Measurements from ENCODE around the gene SLC1A3.

The SLC1A3 gene

DNA sequence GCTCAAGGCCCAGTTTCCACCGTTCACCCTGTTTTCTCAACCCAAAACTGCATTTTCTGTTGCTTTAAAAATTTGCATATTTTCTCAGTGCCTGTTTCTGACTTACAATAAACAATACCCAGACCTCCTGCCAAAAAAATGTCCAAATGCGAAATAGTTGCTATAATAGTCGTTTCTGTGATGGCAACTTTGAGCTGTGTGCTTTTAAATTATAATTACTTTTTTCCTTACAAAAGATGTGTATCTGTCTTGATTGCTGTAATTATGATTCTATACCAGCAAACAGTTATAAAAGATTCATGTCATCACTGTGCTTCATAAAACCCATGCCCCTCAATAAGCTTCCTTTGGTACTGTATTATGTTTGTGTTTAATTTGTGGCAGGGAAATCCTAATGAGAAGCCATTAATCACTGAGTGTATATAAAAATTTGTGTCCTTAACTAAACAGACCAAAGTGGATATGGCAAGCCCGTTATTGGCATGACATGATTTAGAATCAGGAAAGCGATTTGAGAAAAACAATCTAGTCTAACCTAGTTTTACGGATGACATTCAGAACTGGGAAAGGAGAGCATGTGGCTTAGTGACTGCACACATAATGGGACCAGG, 5.4 kb upstream of the SLC1A3 start:
- DNase-seq: no peak

DNA sequence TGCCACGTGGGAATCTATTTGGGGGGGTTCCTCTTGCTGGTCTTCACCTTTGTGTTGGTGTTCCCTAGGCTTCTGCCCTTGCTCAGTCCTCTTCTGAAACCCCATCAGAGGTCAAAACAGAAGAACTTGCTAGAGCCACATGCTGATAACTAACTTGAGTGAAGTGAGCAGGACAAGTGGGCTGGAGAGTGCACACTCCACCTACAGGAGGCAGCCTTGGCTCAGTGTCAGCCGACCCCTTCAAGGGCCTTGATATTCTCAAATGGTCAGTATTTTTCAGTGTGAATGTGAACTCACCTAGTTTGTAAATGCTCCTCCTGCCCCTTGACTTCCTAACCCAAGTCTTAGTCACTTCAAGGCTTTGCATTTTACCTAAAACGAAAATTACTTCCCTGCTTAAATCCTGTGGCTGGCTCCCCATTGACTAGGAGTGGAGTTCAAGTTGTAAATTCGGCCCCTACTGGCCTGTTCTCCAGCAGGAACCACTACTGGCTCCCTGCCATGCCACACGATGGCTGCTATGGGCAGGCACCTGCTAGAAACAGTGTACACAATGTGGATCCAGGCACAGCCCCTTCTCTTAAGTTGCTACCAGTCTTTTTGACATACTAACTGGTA, 3.6 kb upstream of the SLC1A3 start:
- no peak for DNase-seq

DNA sequence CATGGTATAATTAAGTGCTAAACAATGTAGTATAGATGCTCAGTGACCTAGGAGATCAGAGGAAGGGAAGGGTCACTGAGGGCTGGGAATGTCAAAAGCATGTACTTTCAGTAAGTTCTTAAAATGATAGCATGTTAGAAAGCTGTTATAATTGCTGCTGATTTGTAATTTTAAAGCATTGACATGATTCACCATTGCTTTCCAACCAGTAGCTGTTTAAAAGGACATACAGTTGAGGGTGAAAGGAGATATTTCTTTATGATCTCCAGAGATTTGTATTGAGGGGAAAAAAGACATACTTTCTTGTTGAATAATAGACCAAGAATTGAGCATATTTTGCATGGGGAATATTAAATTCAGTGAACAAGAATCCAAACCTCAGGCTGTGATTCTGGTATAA, 1.2 kb upstream of the SLC1A3 start:
- no peak for DNase-seq

DNA sequence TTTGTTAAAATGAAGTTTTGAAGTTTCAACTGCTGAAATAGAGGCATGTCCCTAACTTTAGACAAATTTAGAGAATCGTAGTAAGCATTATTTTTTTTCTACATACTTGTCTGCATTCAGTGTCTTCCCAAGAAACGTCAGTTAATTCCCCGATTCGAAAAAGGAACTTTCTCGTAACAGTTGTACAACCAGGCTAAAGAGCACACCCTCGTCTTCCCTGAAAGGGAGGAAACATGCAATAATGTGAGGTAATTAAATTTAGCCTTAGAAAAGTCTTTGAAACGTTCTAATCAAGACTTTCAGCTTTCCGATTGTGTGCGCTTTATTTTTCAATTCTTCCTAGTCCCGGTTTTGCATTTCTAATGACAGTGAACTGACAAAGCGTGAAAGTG, 374 bp upstream of the SLC1A3 start:
- DNase-seq: no peak

DNA sequence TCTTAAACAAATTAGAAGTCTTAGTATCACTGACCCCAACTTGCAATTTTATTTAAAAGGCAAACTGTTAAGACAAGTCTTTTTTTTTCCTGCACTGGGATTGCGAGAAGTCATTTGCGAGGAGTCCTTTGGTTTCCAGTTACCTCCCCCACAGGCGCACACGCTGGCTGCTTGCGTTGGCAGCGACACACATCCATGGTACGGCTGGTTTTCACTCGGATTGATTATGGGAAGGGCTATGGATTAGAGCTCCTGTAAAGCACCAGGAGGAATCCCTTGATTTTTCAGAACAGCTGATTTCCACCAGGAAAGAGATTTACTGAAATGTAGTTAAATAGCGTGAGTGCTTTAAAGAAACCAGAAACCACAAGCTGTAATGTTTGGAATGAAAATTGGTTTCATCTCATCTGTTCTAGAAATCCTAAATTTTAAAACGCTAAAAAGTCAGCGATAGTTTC, 737 bp downstream of the SLC1A3 start:
- DNase-seq: peak; percentile 41 to 58

DNA sequence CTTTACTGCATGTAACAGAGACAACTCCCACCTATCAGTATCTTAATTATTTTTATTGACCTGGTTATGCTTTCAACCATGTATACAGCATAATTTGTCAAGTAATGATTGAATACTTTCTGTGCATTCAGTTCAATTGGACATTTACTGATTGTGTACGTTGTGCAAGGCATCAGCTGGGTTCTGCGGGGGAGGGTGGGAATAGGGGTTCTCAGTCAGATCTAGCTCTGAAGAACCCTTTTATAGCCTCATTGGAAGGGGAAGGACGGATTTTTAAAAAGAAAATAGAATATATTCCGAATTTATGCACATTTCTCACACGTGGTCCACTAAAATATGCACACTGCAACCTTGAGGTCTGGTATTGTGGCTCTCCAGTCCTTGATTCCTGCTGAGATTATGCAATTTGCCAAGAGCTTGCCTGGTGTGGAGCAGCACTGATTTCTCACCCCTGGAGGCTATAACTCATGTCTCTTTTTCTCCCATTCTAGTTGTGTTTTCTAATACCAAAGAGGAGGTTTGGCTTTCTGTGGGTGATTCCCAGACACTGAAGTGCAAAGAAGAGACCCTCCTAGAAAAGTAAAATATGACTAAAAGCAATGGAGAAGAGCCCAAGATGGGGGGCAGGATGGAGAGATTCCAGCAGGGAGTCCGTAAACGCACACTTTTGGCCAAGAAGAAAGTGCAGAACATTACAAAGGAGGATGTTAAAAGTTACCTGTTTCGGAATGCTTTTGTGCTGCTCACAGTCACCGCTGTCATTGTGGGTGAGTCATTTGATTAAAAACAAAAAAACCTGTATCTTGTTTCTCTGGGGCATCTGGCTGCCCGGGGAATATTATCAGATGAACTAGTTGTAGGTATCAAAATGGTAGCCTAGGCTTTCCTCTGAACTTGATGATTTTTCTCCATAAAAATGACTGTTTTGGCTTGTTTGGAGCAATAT, 1.7 kb downstream of the SLC1A3 start:
- DNase-seq: no peak

DNA sequence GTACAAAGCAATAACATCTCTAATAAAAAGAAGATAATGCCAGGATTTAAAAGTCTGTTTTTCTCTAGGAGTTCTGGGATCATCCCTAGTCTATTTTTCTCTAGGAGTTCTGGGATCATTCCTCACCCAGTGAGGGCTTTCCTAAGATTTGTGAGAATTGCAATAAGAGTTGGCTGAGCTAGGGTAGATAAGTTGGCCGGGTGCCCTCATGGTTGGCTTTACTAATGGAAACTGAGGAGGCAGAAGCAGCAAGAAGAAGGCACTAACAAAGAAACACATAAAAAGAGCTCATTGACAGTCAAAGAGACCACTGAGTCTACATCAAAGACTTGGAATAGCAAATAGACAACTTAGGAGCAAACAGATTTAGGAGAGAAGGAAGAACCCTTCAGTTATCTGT, 4.2 kb downstream of the SLC1A3 start:
- no peak for DNase-seq

DNA sequence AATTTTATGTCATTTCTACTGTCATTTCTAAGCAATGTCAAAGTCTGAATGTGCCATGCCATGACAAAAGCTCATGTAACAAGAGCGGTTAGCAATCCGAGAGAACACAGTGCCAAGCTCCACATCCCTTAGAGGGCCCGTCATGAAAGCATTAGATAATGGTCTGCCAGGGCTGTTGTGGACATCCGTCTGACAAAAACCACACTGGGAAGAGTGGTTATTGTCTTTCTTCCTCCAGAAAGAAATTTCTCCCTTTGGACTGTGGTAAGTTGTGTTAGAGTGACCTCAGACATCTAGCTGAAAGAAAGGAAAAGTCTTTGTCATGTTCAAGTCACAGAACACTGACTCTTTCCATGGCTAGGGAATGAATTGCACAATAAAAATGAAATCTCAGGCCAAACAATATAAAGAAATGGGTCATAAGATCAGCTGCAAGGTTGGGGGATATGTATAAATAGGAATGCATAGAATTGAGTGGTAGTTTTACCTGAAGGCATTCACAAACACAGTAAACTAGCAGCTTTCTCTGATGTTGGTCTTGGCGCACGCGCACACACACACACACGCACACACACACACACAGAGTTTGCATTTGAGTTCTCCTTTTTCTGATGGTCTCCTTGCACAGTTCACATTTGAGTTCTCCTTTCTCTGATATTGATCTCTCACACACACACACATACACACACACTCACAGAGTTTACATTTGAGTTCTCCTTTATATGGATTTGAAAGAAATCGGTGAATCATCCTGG, 5.3 kb downstream of the SLC1A3 start:
- DNase-seq: no peak

DNA sequence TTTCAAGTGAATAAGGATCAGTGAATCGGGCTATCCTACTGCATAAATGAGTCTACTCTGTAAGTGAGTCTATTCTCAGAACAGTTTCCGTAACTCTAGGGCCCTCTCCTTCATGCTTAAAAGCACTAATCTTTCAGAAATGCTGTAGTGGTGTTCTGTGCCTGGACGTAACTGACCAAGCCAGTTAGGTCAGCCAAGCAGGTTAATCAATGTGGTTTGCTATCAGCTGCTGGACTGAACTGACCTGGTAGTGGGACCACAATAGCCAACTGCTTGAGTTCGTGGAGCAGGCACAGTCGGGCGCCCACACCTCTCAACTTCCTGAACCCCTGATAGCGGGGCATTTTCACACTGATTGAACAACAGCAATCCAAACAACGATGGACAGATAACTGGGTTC, 6.8 kb downstream of the SLC1A3 start:
- DNase-seq: no peak

DNA sequence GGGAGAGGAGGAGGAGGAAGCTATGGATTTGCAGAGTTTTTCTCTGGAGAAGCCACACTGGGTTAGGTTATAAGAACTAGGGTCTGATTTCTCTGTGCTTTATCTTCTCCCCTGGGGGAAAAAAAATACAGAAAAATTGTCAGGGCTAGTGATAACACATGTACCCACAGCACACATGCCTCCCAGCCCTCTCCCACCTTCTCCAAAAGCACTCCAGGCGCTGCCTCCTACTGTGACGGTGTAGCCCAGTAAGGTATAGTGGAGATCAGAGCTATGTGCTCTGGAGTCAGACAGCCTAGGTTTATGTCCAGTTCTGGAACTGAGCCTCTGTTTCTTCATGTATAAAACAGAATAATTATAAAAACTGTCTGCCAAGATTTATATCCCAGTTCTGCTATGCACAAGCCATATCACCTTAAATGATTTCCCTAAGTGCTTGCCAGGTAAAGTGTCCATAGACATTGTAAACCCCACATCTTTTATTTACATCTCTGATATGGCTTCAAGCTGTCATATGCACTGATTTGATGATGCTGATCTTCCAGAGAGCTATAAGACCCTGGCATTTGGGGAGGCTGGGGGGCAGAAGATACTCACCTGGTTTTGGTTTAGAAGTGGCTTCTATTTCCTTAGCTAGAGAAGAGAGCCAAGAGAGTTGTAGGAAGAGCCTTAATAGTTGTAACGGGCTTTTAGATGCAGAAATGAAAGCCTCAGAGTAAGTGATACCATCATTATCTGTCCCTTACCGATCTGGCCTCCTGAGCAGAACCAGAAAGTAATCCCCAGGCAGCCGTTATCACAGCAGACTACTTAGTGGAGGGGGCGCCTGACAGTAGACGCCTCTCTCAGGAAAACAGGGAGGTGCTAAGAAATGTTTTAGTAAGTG, 7.6 kb downstream of the SLC1A3 start:
- DNase-seq: no peak

DNA sequence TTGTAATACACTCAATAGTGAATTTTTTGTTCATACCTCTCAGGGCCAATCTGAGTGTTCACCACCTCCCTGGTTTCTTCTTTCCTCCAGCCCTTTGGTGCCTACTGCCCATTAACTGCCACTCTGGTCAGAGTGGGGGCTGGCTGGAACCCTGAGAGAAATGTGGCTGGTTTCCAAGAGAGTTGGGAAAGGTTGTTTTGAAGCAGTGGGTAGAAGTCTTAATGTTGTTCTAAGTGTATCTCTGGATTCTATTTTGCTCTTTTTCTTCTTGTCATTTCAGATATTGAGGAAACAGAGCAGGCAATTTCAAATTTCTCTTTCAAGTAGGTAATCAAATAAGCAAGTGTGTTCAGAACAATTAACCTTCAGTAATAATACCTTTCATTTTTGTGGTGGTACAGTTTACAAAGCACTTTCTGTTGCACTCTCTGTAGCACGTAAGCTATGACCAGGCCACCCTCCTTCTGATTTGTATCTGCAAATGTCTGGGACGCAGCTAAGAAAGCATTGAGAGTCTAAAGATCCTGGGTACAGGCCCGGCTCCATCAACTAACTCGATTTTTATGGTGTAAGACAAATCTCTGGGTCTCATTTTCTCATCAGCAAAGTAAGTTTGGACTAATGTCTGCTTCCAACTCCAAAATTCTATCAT, 8.4 kb downstream of the SLC1A3 start:
- no peak for DNase-seq

DNA sequence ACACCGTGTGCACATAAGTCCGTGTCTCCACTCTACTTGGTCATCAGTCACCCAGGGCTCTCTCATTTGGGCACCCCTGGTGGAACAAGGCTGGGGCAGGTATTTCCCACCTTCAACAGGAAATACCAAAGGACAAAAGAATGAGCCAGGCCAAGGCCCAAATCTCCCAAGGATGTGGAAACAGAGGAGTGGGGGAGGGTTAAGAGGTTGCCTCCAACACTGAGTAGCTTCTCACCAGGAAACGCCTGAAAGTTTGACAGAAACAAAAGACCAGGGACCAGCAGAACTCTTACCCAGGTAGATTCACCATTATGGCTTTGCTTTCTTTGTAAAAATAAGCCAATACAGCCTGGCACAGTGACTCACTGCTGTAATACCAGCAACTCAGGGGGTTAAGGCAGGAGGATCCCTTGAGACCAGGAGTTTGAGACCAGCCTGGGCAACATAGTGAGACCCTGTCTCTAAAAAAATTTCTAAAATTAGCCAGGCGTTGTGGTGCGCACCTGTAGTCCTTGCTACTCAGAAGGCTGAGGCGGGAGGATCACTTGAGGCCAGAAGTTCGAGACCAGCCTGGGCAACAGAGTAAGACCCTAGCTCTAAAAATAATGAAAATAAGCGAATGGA, 12.7 kb downstream of the SLC1A3 start:
- no peak for DNase-seq

DNA sequence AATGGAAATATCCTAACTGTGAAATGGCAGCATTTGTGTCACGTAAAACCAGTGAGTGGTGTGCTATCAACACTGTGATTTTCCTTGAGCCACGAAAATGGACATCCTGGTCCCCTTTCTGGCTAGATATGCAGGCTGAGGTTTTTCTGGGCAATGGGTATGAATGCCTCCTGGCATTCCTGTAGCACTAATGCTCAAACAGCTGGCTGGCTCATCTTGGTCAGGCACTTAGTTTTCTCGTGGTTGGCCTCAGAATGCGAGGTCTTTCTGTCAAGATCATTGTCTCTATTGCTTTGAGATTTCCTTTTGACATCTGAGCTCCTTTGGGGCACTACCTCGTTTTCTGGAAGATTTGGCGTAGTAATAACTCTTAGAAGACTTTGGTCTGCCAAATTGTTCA, 15.6 kb downstream of the SLC1A3 start:
- DNase-seq: no peak

DNA sequence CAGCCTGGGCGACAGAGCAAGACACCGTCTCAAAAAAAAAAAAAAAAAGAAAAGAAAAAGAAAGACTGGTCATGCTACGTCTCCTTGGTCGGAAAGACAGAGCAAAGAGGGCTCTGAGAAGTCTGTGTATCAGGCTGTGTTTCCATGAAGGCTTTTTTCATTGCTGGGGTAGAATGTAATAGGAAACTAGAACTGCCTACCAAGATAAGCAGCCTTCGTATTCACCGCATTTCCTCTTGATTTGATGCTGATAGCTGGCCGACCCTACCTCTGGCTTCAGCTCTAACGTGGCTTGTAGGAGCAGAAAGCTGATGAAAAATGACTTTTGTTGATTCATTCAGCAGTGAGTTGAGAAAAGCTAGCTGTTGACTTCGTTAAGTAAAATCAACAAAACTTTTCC, 17.4 kb downstream of the SLC1A3 start:
- no peak for DNase-seq

DNA sequence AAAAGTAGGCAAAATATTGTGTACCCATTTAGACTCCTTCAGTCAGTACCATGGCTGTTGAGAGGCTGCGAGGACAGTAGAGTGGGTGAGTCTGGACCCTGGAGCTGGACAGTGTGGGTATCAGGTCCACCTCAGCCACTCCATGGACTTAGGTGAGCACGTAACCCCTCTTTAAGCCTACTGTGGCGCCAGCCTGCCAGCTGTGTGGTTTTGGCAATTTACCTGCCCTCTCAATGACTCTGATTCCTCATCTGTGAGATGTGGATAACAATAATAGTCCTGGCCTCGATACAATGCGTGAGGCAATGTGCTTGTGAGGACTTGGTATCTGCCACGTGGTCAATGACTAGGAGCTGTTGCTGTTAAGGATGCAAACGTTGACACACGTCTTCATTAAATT, 17.9 kb downstream of the SLC1A3 start:
- DNase-seq: no peak

DNA sequence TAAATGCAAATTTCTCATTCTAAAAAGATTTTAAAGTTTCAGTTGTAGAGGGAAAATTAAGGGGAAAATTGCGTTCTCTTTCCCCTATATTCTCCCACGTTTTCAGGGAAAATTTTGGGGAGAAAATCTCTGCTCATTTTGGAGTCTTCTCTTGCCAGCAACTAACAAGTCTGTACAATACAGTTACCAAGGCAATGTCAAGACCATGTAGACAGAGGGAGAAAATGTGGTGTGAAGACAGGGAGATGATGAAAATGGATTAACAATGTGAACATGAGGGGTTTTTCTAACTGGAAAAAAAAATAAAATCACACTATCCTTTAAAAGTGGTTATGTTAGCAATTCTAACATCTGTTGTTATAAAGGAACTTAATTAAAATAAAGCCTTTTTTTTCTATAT, 22.3 kb downstream of the SLC1A3 start:
- DNase-seq: no peak

DNA sequence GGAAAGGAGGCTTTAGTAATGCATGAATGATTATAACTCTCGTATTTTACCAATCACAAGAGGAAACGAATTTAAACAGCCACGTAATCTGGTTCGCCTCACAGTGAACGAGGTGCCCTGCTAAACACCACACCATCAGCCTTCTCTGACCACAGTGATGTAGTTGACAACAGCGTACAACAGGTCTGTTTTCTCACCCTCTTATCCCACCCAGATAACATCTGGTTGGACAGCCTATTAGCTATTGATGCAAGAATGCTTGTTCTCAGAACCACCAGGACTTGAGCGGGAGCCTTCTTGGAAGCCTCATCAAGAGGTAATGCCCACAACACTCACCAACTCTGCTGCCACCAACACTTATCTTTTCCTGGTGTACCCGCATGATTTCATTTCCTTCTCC, 23.3 kb downstream of the SLC1A3 start:
- DNase-seq: no peak

DNA sequence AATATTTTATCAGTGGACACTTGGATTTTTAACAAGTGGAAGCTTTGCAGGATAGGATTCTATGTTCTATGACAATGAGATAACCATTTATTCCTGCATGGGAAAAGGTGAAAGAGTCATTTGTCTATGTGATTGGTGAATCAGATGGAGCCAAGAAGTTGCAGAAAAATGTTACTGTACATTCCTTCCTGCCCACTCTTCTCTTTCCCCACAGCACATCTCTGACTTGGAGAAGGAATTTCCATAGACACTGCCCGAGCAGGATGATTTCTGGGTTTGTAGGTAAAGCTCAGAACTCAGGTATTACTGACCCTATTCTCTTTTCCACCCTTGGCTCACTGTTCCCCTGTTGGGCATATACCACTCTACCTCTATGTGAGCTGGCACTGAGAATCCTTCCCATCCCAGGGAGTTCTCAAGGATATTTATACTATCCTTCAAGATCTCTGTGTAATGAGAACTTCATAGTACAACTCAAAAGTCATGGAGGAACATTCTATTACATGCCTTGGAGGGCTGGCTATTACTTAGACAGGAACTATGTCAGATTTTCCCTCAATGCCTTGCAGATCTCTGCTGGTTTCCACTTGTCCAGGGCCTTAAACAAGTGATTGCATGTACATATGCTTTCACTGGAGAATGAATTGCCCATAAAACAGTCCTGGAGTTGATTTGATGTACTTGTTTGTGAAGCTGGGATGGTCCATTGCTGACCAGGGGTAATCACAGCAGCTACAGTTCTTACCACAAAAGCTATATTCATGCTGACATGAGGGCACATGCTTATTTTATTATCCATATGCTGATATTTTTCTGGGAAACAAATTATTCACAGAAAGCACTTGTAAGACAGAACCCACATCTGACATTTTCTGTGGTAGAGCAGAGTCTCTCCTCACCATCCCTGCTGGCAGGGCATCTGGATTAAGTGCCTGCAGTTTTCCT, 24.1 kb downstream of the SLC1A3 start:
- DNase-seq: no peak

DNA sequence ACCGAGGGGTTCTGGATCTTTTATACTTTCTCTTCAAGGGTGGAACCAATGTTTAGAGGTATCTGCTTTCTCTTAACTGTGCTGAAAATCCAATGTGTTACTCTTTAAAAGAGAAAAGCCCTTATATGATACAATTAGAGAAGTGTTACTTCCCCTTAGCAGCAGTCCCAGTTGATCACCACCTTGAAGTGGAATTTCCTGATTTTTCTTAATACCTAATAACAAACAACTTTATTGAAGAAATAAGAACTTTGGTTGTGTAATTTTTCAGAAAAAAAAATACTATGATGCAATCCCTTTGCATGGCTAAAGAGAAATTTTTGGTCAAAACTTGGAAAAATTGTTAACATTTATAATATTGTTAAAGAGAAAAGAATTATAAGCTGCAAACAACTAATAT, 24.7 kb downstream of the SLC1A3 start:
- no peak for DNase-seq

All from NCI-H526 (cell line).